ENCODE measurements around the gene RALGPS1. TPM values are rescaled to one million over a fixed set of nuclear protein-coding genes. Genes with fewer than 3 reads are reported as not detected.

Gene RALGPS1
- total RNA-seq, 1 experiment from 2014 or later: 28.5 TPM

DNA sequence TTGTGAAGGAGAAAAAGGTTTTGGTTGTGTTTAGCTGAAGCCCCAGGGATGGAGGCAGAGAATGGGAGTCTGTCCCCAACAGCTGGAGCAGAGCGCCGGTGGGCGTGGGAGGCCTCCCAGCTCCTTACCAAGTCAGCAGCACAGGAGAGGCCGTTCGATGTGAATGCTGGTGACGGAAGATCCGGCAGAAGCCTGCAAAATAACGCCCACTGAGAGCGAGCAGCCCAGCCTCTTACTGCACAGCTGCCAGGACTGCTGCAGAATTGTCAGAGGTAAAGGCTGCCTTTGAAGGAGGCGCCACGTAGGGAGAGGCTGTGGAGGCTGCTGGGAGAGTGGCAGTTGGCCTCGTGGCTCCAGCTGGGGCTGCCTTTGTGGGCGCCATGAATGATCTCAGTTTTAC is 181.6 kb downstream of the RALGPS1 start:
- no peak overlapping the region for H3K27ac Mint-ChIP-seq
- peaks cover 4% of the 10 kb centered on the region for H3K4me1 Mint-ChIP-seq
- no peaks in the 10 kb centered on the region for H3K36me3 Mint-ChIP-seq
- H3K9me3 Mint-ChIP-seq: no peaks in the 10 kb centered on the region
- H3K27me3 Mint-ChIP-seq (ENCODE audit: low read depth): no peaks in the 10 kb centered on the region
- ATAC-seq (no peak), DNase-seq (ENCODE audit: low spot score) (no peak)
- CTCF ChIA-PET: interaction anchor here (0.6 to 0.8 kb wide), 2 partner anchors 8 to 149 kb away, joined by 3 read pairs; no protein-coding TSS in a partner anchor
- TF ChIP-seq ZNF219 (CRISPR knock-in tag; IDR thresholded peaks at IDR 0.05; ENCODE audit: borderline replicate concordance) (no peak), NR1H2 (CRISPR knock-in tag; IDR thresholded peaks at IDR 0.05) (no peak), SP1 (CRISPR knock-in tag; conservative IDR thresholded peaks at IDR 0.05) (no peak), GABPB1 (CRISPR knock-in tag; IDR thresholded peaks at IDR 0.05) (no peak), HMGA2 (CRISPR knock-in tag; IDR thresholded peaks at IDR 0.05) (no peak), FOXP1 (CRISPR knock-in tag; IDR thresholded peaks at IDR 0.05; ENCODE audit: borderline replicate concordance) (no peak), RORB (CRISPR knock-in tag; IDR thresholded peaks at IDR 0.05) (no peak), ZNF263 (CRISPR knock-in tag; IDR thresholded peaks at IDR 0.05; ENCODE audit: low read depth) (no peak), PRRX2 (CRISPR knock-in tag; IDR thresholded peaks at IDR 0.05) (no peak), ZNF671 (CRISPR knock-in tag; IDR thresholded peaks at IDR 0.05) (no peak)
- TF ChIP-seq, protein P1, sequence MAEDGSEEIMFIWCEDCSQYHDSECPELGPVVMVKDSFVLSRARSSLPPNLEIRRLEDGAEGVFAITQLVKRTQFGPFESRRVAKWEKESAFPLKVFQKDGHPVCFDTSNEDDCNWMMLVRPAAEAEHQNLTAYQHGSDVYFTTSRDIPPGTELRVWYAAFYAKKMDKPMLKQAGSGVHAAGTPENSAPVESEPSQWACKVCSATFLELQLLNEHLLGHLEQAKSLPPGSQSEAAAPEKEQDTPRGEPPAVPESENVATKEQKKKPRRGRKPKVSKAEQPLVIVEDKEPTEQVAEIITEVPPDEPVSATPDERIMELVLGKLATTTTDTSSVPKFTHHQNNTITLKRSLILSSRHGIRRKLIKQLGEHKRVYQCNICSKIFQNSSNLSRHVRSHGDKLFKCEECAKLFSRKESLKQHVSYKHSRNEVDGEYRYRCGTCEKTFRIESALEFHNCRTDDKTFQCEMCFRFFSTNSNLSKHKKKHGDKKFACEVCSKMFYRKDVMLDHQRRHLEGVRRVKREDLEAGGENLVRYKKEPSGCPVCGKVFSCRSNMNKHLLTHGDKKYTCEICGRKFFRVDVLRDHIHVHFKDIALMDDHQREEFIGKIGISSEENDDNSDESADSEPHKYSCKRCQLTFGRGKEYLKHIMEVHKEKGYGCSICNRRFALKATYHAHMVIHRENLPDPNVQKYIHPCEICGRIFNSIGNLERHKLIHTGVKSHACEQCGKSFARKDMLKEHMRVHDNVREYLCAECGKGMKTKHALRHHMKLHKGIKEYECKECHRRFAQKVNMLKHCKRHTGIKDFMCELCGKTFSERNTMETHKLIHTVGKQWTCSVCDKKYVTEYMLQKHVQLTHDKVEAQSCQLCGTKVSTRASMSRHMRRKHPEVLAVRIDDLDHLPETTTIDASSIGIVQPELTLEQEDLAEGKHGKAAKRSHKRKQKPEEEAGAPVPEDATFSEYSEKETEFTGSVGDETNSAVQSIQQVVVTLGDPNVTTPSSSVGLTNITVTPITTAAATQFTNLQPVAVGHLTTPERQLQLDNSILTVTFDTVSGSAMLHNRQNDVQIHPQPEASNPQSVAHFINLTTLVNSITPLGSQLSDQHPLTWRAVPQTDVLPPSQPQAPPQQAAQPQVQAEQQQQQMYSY (CRISPR knock-in tag; IDR thresholded peaks at IDR 0.05): no peak
- TF ChIP-seq, protein P2, sequence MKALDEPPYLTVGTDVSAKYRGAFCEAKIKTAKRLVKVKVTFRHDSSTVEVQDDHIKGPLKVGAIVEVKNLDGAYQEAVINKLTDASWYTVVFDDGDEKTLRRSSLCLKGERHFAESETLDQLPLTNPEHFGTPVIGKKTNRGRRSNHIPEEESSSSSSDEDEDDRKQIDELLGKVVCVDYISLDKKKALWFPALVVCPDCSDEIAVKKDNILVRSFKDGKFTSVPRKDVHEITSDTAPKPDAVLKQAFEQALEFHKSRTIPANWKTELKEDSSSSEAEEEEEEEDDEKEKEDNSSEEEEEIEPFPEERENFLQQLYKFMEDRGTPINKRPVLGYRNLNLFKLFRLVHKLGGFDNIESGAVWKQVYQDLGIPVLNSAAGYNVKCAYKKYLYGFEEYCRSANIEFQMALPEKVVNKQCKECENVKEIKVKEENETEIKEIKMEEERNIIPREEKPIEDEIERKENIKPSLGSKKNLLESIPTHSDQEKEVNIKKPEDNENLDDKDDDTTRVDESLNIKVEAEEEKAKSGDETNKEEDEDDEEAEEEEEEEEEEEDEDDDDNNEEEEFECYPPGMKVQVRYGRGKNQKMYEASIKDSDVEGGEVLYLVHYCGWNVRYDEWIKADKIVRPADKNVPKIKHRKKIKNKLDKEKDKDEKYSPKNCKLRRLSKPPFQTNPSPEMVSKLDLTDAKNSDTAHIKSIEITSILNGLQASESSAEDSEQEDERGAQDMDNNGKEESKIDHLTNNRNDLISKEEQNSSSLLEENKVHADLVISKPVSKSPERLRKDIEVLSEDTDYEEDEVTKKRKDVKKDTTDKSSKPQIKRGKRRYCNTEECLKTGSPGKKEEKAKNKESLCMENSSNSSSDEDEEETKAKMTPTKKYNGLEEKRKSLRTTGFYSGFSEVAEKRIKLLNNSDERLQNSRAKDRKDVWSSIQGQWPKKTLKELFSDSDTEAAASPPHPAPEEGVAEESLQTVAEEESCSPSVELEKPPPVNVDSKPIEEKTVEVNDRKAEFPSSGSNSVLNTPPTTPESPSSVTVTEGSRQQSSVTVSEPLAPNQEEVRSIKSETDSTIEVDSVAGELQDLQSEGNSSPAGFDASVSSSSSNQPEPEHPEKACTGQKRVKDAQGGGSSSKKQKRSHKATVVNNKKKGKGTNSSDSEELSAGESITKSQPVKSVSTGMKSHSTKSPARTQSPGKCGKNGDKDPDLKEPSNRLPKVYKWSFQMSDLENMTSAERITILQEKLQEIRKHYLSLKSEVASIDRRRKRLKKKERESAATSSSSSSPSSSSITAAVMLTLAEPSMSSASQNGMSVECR (CRISPR knock-in tag; IDR thresholded peaks at IDR 0.05; ENCODE audit: borderline replicate concordance): no peak
- TF ChIP-seq, protein P3, sequence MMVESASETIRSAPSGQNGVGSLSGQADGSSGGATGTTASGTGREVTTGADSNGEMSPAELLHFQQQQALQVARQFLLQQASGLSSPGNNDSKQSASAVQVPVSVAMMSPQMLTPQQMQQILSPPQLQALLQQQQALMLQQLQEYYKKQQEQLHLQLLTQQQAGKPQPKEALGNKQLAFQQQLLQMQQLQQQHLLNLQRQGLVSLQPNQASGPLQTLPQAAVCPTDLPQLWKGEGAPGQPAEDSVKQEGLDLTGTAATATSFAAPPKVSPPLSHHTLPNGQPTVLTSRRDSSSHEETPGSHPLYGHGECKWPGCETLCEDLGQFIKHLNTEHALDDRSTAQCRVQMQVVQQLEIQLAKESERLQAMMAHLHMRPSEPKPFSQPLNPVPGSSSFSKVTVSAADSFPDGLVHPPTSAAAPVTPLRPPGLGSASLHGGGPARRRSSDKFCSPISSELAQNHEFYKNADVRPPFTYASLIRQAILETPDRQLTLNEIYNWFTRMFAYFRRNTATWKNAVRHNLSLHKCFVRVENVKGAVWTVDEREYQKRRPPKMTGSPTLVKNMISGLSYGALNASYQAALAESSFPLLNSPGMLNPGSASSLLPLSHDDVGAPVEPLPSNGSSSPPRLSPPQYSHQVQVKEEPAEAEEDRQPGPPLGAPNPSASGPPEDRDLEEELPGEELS (CRISPR knock-in tag; IDR thresholded peaks at IDR 0.05): no peak
- TF ChIP-seq, protein P4, sequence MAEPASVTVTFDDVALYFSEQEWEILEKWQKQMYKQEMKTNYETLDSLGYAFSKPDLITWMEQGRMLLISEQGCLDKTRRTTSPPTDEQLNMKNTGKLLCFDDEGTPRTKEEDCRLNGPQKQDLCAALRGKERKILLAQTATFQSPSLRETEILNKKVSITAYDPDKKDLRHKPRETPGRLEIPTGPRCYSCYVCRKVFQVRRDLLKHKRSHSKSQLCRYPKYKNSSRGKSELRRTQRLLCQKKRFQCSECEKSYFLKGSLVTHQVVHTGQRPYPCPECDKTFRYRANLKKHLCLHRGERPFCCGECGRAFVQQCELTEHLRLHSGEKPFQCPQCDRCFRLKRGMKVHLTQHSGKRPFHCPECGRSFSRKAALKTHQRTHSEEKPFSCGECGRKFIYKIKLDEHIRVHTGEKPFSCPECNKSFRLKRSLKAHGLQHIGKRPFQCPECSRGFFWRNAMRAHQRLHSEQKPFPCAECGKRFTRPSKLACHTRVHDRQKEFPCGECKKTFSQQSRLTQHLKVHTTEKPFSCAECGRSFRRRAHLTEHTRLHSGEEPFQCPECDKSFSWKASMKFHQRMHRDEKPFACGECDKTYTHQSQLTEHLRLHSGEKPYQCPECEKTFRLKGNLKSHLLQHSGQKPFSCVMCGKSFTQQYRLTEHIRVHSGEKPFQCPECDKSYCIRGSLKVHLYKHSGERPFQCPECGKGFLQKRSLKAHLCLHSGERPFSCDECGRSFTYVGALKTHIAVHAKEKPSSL (CRISPR knock-in tag; conservative IDR thresholded peaks at IDR 0.05): no peak
- TF ChIP-seq, protein P5, sequence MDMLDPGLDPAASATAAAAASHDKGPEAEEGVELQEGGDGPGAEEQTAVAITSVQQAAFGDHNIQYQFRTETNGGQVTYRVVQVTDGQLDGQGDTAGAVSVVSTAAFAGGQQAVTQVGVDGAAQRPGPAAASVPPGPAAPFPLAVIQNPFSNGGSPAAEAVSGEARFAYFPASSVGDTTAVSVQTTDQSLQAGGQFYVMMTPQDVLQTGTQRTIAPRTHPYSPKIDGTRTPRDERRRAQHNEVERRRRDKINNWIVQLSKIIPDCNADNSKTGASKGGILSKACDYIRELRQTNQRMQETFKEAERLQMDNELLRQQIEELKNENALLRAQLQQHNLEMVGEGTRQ (CRISPR knock-in tag; IDR thresholded peaks at IDR 0.05): no peak
- TF ChIP-seq, protein P6, sequence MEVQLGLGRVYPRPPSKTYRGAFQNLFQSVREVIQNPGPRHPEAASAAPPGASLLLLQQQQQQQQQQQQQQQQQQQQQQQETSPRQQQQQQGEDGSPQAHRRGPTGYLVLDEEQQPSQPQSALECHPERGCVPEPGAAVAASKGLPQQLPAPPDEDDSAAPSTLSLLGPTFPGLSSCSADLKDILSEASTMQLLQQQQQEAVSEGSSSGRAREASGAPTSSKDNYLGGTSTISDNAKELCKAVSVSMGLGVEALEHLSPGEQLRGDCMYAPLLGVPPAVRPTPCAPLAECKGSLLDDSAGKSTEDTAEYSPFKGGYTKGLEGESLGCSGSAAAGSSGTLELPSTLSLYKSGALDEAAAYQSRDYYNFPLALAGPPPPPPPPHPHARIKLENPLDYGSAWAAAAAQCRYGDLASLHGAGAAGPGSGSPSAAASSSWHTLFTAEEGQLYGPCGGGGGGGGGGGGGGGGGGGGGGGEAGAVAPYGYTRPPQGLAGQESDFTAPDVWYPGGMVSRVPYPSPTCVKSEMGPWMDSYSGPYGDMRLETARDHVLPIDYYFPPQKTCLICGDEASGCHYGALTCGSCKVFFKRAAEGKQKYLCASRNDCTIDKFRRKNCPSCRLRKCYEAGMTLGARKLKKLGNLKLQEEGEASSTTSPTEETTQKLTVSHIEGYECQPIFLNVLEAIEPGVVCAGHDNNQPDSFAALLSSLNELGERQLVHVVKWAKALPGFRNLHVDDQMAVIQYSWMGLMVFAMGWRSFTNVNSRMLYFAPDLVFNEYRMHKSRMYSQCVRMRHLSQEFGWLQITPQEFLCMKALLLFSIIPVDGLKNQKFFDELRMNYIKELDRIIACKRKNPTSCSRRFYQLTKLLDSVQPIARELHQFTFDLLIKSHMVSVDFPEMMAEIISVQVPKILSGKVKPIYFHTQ (CRISPR knock-in tag; IDR thresholded peaks at IDR 0.05): no peak
- TF ChIP-seq, protein P7, sequence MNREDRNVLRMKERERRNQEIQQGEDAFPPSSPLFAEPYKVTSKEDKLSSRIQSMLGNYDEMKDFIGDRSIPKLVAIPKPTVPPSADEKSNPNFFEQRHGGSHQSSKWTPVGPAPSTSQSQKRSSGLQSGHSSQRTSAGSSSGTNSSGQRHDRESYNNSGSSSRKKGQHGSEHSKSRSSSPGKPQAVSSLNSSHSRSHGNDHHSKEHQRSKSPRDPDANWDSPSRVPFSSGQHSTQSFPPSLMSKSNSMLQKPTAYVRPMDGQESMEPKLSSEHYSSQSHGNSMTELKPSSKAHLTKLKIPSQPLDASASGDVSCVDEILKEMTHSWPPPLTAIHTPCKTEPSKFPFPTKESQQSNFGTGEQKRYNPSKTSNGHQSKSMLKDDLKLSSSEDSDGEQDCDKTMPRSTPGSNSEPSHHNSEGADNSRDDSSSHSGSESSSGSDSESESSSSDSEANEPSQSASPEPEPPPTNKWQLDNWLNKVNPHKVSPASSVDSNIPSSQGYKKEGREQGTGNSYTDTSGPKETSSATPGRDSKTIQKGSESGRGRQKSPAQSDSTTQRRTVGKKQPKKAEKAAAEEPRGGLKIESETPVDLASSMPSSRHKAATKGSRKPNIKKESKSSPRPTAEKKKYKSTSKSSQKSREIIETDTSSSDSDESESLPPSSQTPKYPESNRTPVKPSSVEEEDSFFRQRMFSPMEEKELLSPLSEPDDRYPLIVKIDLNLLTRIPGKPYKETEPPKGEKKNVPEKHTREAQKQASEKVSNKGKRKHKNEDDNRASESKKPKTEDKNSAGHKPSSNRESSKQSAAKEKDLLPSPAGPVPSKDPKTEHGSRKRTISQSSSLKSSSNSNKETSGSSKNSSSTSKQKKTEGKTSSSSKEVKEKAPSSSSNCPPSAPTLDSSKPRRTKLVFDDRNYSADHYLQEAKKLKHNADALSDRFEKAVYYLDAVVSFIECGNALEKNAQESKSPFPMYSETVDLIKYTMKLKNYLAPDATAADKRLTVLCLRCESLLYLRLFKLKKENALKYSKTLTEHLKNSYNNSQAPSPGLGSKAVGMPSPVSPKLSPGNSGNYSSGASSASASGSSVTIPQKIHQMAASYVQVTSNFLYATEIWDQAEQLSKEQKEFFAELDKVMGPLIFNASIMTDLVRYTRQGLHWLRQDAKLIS (CRISPR knock-in tag; IDR thresholded peaks at IDR 0.05; ENCODE audit: borderline replicate concordance): no peak
- no peak overlapping the region for H3K4me3 Mint-ChIP-seq
- POLR2A ChIA-PET: no interaction called here
